Measurements from ENCODE around the gene ZNF417.

ZNF417 gene

DNA sequence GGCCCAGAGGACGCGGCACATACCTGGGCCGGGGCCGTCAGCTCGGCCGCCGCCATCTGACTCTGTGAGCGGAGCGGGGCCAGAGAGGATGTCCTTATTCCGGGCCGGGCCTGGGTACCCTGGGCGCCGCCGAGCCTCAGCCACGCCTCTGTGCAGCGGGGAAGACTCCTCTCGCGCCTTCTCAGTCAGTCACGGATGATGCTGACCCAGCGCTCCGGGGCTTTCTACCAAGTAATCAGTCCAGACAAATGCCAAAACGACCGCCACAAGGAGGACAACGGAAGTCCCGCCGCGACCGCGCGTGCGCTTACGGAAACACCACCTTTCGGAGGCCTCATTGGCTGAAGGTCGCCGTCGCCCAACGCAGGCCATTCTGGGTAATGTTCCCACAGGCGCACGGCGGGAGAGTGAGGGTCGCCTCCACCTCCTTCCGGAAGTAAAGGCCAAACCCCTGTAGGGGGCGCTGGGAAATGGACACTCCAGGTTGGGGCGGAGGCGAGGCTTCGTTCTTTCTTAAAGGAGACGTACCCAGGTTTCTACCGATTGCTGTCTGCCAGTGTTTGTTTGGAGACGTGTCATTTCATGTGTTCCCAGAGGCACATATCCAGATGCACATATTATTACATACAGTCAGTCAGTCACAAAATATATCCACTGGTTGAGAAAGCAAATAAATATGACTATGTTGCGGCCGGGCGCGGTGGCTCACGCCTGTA is 31.2 kb upstream of the ZNF417 start, which contains the start of gene ZNF256:
Gene ZNF256, minus strand, starts transcription at position 288 of the 716 bp plus-strand sequence. Its CDS starts 232 bp downstream, at position 56.
- peak; percentile 96 for DNase-seq (ENCODE audit: low read depth)
- TF ChIP-seq, protein P1, sequence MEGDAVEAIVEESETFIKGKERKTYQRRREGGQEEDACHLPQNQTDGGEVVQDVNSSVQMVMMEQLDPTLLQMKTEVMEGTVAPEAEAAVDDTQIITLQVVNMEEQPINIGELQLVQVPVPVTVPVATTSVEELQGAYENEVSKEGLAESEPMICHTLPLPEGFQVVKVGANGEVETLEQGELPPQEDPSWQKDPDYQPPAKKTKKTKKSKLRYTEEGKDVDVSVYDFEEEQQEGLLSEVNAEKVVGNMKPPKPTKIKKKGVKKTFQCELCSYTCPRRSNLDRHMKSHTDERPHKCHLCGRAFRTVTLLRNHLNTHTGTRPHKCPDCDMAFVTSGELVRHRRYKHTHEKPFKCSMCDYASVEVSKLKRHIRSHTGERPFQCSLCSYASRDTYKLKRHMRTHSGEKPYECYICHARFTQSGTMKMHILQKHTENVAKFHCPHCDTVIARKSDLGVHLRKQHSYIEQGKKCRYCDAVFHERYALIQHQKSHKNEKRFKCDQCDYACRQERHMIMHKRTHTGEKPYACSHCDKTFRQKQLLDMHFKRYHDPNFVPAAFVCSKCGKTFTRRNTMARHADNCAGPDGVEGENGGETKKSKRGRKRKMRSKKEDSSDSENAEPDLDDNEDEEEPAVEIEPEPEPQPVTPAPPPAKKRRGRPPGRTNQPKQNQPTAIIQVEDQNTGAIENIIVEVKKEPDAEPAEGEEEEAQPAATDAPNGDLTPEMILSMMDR (IDR thresholded peaks at IDR 0.05; ENCODE audit: insufficient read depth, low read depth, low read length, missing control alignments) = peak; percentile 53
- peak within 1 kb of the TSS; percentile 85 for H3K4me3 ChIP-seq (ENCODE audit: low read depth, low read length)

DNA sequence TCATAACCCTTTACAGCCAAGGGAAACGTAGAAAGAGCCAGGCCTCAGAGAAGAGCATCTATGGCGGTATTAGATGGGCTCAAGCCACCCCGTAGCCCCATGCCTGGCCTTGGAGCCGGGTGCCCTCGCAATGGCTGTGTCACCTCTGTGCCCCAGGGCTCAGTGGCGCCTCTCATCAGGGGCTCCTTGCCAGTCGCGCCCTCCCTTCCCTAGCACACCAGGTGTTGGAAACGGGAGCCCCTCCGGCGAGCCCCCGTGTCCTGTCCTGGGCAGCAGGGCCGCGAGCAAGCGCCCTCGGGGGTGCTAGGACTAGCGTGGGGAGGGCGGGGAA is 30.7 kb upstream of the ZNF417 start:
- TF ChIP-seq, protein P1 (IDR thresholded peaks at IDR 0.05; ENCODE audit: insufficient read depth, low read depth, low read length, missing control alignments) = no peak
- H3K4me3 ChIP-seq (ENCODE audit: low read depth, low read length) = peak overlapping the region; percentile 85
- no peak for DNase-seq (ENCODE audit: low read depth)

DNA sequence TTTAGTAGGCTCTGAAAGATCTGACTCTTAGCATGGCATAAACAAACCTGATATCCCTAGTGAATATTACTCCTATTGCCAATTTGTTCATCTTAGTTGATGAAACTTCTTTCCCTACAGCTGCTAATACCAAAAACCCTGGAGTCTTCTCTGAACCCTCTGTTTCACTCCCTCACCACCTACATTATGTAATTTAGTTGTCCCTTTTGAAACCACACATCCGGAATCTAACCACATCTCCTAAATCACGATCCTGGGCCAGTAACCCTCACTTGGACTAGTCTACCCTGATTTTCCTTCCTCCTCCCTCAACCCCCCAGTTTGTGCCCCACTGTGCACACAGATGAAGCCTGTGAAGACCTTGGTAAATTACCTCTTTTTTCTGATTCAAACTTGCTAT is 29.9 kb upstream of the ZNF417 start:
- no peak for DNase-seq (ENCODE audit: low read depth)
- peak overlapping the region; percentile 85 for H3K4me3 ChIP-seq (ENCODE audit: low read depth, low read length)
- TF ChIP-seq, protein P1 (IDR thresholded peaks at IDR 0.05; ENCODE audit: insufficient read depth, low read depth, low read length, missing control alignments) = no peak

DNA sequence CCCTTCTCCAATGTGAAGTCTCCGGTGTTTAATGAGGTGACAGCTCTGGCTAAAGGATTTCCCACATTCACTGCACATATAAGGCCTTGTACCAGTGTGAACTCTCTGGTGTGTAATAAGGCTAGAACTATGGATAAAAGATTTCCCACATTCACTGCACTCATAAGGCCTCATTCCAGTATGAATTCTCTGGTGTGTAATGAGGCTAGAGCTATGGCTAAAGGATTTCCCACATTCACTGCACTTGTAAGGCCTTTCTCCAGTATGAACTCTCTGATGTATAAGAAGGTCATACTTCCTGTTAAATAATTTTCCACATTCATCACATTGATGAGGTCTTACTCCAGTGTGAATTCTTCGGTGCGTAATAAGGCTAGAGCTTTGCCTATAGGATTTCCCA is 25.2 kb upstream of the ZNF417 start:
- no peak for DNase-seq (ENCODE audit: low read depth)
- no peak overlapping the region for H3K4me3 ChIP-seq (ENCODE audit: low read depth, low read length)
- TF ChIP-seq, protein P1 (IDR thresholded peaks at IDR 0.05; ENCODE audit: insufficient read depth, low read depth, low read length, missing control alignments) = no peak

DNA sequence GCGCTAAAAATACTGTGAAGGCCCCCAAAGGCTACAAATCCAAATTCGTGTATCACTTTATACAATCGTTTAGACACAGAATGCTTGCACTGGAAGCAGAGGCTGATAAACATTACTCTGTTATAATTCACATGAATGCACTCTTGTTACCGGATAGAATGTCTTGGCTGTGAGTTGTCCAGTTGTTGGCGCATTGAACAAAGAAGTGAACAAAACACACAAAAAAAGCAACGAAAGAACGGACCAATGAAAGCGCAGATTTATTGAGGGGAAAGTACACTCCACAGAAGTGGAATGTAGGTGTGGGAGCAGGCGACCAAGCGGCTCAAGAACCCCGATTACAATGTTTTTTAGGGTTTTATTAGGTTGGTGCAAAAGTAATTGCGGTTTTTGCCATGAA is 19.3 kb upstream of the ZNF417 start:
- DNase-seq (ENCODE audit: low read depth) = no peak
- H3K4me3 ChIP-seq (ENCODE audit: low read depth, low read length) = no peak overlapping the region
- TF ChIP-seq, protein P1 (IDR thresholded peaks at IDR 0.05; ENCODE audit: insufficient read depth, low read depth, low read length, missing control alignments) = no peak

DNA sequence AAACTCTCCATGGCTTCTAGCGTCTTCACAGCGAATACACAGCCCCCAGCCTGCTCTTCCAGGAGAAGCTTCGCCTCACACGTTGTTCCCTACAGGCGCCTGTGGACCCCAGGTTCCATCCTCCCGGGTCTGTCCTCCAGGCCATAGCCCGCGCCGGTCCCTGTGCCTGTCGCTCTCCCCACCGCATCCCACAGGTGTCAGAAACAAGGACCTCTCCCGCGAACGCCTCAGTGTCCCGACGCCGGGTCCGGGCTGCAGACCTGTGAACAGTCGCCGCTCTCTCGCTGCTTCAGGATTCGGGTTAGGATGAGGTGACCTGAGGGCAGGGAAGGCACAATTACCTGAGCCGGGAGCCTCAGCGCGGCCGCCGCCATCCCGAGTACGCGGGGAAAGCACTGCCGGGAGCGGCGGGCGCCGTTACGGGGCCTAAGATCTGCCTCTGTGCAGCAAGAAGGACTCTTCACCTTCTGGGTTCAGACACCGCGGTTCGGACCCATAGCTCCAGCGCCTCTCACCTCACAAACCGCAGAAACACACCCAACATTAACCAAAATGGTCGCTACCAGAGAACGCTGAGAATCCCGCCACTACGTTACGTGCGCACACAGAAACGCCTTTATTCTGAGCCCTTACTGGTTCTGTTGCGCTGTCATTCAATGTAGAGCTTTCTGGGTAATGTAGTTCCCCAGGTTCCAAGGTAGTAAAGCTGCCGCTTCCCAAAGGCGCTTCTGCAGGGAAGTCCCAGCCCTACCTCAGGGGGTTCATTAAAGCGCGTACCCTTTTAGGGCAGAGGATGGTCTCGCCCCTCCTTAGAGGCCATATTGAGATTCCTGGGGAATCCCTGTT is 18.7 kb upstream of the ZNF417 start, which contains the start of gene ZNF418:
Gene ZNF418, minus strand, starts transcription at position 583 of the 846 bp plus-strand sequence. CDS start 1,580 bp downstream, outside the sequence.
- H3K4me3 ChIP-seq (ENCODE audit: low read depth, low read length) = peak within 1 kb of the TSS; percentile 59
- DNase-seq (ENCODE audit: low read depth) = peak; percentile 77
- TF ChIP-seq, protein P1 (IDR thresholded peaks at IDR 0.05; ENCODE audit: insufficient read depth, low read depth, low read length, missing control alignments) = no peak

Measured in GM12865 (cell line).